GM12865 (cell line): Measurements from ENCODE around the gene ZNF189.
A peak's percentile ranks its signal among the peaks of the same experiment; 100 is the strongest.

Experiments used
- DNase-seq: peaks from one replicate; pipeline ENCODE4 v3.0.0; 2010; ENCODE audit warnings: low read depth
- H3K4me3 ChIP-seq: 2 replicates; pipeline ENCODE4 v1.5.1; 2011; ENCODE audit warnings: mild to moderate bottlenecking, low read depth, low read length, control low read depth
- TF ChIP-seq, protein P1 (sequence below): IDR thresholded peaks from 2 replicates; pipeline ENCODE4 v1.5.1; 2011; ENCODE audit warnings: low read length, control low read depth, low read depth, inconsistent platforms; ENCODE audit not compliant: insufficient read depth; ENCODE audit errors: missing control alignments

The ZNF189 gene

DNA sequence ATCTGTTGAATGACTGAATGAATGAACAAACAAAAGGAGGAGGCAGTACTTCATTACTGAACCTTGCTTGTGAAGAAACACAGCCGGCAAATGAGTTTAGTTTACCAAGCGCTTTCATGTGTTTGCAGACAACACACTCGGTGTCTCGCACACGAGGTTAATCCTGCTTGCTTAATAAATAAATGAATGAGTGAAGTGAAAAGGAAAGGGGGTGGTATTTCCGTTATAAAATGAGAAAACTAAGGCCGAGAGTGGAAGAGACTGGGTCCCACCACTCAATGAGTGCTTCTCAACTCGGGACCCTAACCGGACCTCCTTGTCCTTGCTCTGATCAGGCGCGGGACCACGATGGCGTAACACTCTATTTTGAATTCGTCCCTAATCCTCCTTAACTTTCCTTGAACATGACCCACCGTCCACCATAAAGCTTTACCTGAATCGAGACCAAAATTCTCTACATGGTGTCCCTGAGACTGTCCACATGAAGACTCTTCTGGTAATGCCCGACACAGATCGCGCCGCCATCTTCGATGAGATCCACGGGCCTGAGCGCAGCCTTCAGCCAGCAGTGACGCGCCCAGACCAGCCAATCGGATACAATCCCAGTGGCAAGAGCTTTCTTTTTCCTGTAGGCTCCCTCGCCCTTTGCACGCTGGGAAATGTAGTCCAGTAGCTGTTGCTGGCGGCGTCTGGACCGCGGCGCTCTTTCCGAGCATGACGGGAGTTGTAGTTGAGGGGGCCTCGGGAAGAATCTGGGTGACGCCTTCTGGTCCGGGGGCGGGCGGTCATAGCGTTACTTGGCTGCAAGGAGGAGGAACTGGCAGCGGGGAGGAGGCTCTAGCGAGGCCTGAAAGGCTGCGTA lies at the start of gene ZNF189, which contains the start of gene MRPL50:
Gene ZNF189 (plus strand): TSS at position 784 of the 862 bp plus-strand sequence. CDS start 306 bp downstream, outside the sequence.
Gene MRPL50 (minus strand): TSS at position 551 of the 862 bp plus-strand sequence. CDS start 26 bp downstream, at position 525.
- DNase-seq, result peak; percentile 99
- peak within 1 kb of the TSS; percentile 87 for H3K4me3 ChIP-seq
- TF ChIP-seq, protein P1, sequence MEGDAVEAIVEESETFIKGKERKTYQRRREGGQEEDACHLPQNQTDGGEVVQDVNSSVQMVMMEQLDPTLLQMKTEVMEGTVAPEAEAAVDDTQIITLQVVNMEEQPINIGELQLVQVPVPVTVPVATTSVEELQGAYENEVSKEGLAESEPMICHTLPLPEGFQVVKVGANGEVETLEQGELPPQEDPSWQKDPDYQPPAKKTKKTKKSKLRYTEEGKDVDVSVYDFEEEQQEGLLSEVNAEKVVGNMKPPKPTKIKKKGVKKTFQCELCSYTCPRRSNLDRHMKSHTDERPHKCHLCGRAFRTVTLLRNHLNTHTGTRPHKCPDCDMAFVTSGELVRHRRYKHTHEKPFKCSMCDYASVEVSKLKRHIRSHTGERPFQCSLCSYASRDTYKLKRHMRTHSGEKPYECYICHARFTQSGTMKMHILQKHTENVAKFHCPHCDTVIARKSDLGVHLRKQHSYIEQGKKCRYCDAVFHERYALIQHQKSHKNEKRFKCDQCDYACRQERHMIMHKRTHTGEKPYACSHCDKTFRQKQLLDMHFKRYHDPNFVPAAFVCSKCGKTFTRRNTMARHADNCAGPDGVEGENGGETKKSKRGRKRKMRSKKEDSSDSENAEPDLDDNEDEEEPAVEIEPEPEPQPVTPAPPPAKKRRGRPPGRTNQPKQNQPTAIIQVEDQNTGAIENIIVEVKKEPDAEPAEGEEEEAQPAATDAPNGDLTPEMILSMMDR, result no peak

- TF ChIP-seq, protein P1, result no peak
- H3K4me3 ChIP-seq, result no peak overlapping the region
- no peak for DNase-seq
These were observed 48.4 kb upstream of the ZNF189 start for GRCh38 chr9:101350285-101350684.

DNA sequence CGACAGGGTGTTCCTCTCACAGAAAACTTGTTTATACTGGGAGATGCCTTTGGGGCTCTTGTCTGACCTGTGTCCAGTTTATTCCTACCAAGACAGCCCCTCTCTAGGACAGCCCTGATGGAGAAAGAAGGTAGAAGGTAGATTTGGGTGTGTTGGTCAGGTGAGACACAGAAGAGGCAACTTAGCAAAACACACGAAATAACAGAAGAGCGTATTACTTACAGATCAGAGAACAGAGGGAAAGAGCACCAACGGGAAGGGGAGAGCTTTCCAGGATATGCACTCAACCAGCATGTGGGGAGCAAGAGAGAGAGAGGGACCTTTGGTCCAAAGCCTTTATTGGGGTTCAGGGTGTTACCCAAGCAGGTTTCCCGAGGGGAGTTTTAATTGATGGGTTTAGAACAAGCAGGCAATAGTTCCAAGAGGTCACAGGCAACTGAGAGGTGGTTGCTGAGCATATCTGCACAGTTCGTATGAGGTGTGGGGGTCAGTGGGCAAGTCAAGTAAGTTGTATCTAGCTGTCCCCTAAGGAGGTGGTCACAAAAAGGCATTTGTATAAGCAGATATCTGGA lies 45.7 kb upstream of the ZNF189 start:
- no peak for DNase-seq
- no peak overlapping the region for H3K4me3 ChIP-seq
- TF ChIP-seq, protein P1, result no peak

- no peak for DNase-seq
- TF ChIP-seq, protein P1, result no peak
- H3K4me3 ChIP-seq, result no peak overlapping the region
These were observed 45.0 kb upstream of the ZNF189 start for GRCh38 chr9:101353683-101354082.

DNA sequence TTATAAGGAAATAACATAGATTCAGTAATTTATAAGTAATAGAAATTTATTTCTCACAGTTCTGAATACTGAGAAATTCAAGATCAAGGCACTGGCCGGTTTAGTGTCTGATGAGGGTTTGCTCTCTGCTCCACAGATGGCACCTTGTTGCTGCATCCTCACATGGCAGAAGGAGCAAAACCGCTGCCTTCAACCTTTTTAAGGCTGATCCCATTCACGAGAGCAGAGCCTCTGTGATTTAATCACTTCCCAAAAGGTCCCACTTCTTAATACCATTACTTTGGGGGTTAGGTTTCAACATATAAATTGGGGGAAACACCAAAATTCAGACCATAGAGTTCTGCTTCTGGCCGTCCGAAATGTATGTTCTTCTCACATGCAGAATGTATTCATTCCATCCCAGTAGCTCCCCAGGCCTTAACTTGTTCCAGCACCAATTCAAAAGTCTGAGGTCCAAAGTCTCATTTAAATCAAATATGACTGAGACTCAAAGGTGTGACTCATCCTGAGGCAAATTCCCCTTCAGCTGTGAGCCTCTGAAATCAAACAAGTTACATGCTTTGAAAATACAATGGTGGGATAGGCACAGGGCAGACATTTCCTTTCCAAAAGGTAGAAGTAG lies 44.4 kb upstream of the ZNF189 start:
- TF ChIP-seq, protein P1, result no peak
- DNase-seq, result no peak

DNA sequence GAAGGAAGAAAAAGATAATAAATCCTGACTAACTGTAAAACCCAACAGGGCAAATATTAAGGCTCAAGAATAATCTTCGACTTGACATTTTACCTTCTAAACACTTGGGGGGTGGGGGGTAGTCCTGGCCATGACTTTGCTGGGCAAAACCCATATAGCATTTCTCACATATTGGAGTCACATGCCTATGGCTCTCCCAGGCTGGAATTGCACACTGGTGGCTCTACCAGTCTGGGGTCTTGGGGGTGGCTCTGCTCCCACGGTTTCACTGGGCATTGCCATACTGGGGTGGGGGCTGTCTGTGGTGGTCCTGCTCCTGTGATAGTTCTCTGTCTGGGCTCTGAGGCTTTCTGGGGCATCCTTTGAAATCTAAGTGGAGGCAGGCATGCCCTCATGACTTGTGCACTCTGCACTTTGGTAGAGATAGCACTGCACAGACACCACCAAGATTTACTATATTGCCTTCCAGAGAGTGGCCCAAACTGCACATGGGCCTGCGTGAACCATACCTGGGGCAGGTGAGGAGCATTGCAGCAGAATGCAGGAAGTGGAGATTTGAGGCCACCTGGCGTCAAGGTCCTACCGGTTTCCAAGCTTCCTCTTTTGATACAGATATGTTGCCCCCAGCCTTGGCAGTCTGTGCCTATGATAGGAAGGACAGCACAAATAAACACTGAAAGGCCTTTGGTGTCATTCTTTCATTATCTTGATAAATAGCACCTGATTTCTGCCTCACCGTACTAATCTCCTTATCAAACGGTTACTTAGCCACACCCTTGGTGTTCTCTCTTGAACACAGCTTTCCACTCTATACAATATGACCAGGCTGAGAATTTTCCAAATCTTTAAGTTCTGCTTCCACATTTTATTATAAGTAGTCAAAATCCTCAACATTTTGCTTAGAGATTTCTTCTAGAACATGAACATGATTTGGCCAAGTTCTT lies 43.6 kb upstream of the ZNF189 start:
- no peak overlapping the region for H3K4me3 ChIP-seq
- no peak for DNase-seq
- TF ChIP-seq, protein P1, result no peak

More for the DNA sequence above, 44.4 kb upstream of the ZNF189 start:
- no peak overlapping the region for H3K4me3 ChIP-seq
